Activated CD4-positive, alpha-beta T cell treated with anti-CD3 and anti-CD28 coated beads for 4 hours (primary cell): Measurements from ENCODE around the gene SLC25A13.

Experiments
- DNase-seq, 2 donors: peaks; one replicate each; pipeline ENCODE4 v3.0.0-alpha.2; 2020

Gene SLC25A13

GRCh38 chr7:96237040-96237439 is 84.9 kb downstream of the SLC25A13 start:
- no peak for DNase-seq

DNA sequence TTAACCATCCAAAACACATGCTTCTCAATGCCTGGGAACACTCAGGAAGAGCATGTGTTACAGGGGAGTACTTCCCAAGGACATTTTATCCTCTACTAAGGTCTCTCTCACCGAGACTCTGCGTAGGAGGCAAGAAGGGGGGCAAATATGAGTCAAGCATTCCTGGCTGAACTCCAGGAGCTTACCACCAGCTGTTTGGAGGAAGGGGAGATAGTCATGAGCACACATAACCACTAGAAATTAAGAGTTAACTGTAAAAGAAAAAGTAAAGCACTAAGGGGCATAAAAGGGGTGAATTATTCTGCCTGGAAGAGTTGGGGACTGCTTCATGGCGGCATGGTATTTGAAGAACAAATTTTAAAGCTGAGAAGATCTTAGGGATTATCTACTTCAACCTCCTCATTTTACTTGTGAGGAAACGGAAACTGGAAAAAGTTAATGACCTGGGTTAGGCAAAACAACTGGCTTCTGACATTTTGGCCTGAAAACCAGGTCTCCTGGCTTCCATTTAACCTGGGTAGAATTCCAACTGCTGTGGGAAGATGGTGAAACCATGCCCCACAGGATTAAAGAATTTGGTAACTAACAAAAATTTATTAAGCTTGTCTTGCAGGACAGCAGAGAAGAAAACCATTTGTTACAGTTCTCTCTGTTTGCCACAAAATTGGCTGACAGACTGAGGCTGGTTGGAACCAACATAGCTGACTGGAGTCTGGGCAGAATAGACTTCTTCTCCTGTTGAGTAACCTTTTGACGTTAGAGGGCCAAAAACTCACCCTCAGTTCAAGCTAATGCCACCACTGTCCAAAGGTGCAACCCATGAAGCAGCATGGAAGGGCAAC is 85.5 kb downstream of the SLC25A13 start:
- no peak for DNase-seq

- no peak for DNase-seq
Measured at GRCh38 chr7:96235281-96235680, 86.6 kb downstream of the SLC25A13 start.

GRCh38 chr7:96233528-96234154 is 88.3 kb downstream of the SLC25A13 start:
- no peak for DNase-seq

DNA sequence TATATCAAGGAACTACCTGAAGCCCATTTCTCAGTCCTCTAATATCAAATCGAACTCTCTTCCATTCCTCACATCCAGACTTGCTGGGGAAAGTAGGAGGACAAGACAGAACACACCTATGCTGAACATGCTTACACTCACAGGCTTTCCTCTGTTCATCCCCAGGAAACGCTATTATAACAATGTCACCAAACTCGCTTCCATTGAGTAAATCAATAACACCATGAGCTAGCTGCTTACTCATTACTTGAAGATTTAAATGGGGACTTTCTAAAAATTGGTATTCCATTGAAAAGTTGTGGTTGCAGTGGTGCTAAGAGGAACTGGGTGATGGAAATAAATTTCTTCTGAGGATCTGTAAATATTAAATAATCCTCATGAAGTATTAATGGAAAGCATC is 88.8 kb downstream of the SLC25A13 start:
- no peak for DNase-seq

- DNase-seq: no peak
Measured at GRCh38 chr7:96228760-96229159, 93.1 kb downstream of the SLC25A13 start.

- DNase-seq: no peak
Measured at GRCh38 chr7:96225251-96225650, 96.6 kb downstream of the SLC25A13 start.

DNA sequence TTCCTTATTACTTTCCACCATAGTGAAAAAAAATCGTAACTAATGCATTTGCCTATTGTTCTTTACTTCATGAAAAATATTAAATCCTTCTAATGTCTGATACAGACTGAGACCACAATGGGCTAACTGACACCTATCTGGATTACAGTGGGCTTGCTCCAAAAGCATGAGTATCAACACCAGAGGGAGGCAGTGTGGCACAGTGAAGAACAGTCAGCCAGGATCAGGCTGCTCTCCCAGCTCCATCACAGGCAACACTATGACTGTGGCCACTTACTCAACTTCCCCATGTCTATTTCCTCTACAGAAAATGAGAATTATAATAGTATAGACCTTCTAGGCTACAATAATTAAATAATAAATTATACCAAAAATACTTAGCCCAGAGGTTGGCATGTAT is 97.2 kb downstream of the SLC25A13 start:
- no peak for DNase-seq

- no peak for DNase-seq
Measured at GRCh38 chr7:96224073-96224472, 97.8 kb downstream of the SLC25A13 start.

DNA sequence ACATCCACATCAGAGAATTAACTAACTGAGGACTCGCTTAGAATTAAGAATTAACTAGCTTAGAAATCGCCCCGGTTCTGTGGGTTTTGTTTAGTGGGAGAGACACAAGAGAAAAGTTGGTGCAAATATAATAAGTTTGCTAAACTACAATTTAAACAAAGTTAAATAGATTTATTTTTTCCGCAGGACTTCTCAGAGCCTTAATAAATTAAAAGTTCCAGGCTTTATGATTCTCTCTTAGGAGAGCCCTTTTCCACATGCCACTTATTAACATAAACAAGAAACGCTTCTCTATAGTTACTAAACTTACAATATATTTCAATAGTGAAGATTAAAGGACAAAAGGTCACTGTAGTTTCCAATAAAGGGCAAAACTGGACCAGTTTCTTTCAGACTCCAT is 100.0 kb downstream of the SLC25A13 start:
- no peak for DNase-seq

GRCh38 chr7:96219378-96220130 is 102.3 kb downstream of the SLC25A13 start:
- DNase-seq: no peak

GRCh38 chr7:96218664-96219243 is 103.1 kb downstream of the SLC25A13 start:
- no peak for DNase-seq

DNA sequence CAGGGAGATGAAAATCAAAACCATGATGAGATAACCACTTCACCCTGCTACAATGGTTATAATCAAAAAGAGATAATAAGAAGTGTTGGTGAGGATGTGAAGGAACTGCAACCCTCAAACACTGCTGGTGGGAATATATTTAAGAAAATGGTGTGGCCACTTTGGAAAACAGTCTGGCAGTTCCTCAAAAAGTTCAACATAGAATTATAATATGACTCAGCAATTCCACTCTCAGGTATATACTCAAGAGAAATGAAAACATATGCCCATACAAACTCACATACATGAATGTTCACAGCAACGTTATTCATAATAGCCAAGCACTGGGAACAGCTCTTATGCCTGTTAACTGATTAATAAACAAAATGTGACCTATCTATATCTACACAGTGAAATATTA is 104.8 kb downstream of the SLC25A13 start:
- no peak for DNase-seq

DNA sequence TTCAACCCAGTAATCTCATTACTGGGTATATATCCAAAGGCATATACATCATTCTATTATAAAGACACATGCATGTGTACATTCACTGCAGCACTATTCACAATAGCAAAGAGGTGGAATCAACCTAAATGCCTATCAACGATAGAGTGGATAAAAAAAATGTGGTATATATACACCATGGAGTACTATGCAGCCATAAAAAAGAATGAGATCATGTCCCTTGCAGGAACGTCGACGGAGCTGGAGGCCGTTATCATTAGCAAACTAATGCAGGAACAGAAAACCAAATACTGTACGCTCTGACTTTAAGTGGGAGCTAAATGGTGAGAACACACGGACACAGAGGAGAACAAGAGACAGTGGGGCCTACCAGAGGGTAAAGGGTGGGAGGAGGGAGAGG is 105.5 kb downstream of the SLC25A13 start:
- DNase-seq: no peak

DNA sequence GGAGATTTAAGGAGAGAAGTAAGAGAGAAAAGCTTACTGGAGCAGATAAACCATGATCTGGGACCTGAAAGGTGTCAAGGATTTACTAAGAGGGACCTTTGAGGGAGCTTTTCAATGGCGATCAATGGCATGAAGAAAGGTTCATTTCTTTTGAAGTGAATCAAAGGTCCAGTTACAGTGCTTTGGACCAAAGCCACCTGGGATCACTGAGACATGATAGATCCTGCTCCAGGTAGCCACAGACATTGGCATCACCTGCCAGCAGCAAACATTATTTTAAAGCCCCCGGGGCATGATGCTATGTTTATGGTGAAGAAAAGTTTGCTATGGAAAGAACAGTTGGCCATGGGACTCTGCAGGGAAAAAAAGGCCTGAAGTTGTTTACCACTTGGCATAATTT is 109.4 kb downstream of the SLC25A13 start:
- no peak for DNase-seq

- DNase-seq: no peak
Measured at GRCh38 chr7:96211954-96212353, 109.9 kb downstream of the SLC25A13 start.

DNA sequence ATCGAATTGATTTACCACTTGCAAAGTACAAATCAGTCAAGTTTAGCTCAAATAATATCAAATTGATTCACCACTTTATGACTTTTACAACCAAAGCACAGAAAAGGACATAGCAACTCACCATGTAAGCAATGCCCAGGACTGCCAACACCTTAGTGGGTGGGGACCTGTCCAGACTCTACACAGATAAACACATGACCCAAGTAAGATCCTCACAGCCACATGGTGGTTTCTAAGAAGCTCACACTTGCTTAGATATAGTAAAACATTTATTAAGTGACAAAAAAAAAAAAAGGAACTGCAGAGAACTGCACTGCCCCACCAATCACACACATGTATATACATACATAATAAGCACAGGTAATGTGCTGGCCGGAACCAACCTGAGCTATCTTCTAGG is 116.2 kb downstream of the SLC25A13 start:
- no peak for DNase-seq

GRCh38 chr7:96204601-96205000 is 117.3 kb downstream of the SLC25A13 start:
- no peak for DNase-seq

DNA sequence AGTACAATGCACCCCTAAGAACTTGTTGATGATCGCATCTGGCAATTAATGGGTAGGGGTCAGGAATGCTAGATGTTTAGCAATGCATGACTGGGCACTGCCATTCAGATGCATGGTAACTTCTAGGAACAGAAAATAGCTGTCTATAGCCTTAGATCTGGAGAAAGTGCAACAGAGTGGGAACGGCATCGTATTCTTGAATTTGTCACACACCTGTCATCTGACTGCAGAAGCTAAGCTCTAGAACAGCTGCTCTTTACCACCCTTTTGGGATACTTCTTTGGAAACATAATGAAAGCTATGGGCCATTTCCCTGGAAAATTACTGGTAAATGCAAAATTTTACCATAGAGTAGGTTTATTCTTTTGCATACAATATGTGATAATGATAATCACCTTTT is 118.1 kb downstream of the SLC25A13 start:
- no peak for DNase-seq

DNA sequence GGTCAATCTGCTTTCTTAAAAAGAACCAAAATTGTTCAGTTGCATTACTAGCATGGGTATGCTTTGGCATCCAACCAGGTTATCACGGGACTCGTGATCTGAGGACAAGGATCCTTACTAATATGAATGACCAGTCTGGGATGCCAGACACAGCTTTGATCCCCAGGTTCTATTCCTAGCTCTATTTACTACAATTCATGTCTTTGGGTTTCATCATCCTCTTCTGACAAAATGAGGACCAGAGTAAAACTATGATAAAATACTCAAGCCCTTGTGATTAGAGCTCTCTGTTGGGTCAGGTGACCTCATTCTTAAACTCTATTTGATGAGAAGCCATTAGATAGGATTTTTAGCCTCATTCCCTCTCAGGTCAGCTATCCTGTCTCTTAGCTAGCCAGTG is 119.8 kb downstream of the SLC25A13 start:
- DNase-seq: no peak

DNA sequence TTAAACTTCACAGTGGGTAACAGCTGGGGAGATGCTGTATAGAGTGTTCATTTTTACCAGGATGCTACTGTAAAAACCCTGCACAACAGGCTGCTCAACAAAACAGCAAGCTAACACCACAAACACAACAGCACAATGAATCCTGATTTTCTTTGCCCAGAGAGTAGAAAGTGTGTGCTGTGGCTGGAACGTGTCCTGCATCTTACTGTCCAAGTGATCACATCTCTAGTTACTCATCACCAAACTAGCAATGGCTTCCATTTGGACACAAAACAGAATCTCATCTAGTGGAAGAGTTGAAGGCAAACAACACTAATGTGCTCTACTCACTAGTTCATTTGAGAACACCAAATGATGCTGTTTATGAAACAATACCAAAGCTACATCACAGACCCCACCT is 121.2 kb downstream of the SLC25A13 start:
- DNase-seq: no peak

- DNase-seq: no peak
Measured at GRCh38 chr7:96199421-96199820, 122.5 kb downstream of the SLC25A13 start.

GRCh38 chr7:96198047-96198636 is 123.8 kb downstream of the SLC25A13 start:
- no peak for DNase-seq
